GM12864 (cell line): ENCODE data around the gene CTRB2.

Source experiments
- DNase-seq: peaks from one replicate; pipeline ENCODE4 v3.0.0-alpha.2; 2011; ENCODE audit warnings: low read depth
- H3K4me3 ChIP-seq: 2 replicates; pipeline ENCODE4 v1.5.1; 2011; ENCODE audit warnings: mild to moderate bottlenecking, low read depth, low read length, control low read depth
- TF ChIP-seq, protein P1 (sequence below): IDR thresholded peaks from 2 replicates; pipeline ENCODE4 v1.5.1; 2011; ENCODE audit warnings: low read depth, mild to moderate bottlenecking, moderate library complexity, low read length, control low read depth, inconsistent platforms; ENCODE audit errors: missing control alignments

CTRB2 gene

GRCh38 chr16:75204410-75204758 lies 2.6 kb downstream of the CTRB2 start:
- TF ChIP-seq, protein P1, sequence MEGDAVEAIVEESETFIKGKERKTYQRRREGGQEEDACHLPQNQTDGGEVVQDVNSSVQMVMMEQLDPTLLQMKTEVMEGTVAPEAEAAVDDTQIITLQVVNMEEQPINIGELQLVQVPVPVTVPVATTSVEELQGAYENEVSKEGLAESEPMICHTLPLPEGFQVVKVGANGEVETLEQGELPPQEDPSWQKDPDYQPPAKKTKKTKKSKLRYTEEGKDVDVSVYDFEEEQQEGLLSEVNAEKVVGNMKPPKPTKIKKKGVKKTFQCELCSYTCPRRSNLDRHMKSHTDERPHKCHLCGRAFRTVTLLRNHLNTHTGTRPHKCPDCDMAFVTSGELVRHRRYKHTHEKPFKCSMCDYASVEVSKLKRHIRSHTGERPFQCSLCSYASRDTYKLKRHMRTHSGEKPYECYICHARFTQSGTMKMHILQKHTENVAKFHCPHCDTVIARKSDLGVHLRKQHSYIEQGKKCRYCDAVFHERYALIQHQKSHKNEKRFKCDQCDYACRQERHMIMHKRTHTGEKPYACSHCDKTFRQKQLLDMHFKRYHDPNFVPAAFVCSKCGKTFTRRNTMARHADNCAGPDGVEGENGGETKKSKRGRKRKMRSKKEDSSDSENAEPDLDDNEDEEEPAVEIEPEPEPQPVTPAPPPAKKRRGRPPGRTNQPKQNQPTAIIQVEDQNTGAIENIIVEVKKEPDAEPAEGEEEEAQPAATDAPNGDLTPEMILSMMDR, result no peak
- no peak overlapping the region for H3K4me3 ChIP-seq
- DNase-seq, result no peak

DNA sequence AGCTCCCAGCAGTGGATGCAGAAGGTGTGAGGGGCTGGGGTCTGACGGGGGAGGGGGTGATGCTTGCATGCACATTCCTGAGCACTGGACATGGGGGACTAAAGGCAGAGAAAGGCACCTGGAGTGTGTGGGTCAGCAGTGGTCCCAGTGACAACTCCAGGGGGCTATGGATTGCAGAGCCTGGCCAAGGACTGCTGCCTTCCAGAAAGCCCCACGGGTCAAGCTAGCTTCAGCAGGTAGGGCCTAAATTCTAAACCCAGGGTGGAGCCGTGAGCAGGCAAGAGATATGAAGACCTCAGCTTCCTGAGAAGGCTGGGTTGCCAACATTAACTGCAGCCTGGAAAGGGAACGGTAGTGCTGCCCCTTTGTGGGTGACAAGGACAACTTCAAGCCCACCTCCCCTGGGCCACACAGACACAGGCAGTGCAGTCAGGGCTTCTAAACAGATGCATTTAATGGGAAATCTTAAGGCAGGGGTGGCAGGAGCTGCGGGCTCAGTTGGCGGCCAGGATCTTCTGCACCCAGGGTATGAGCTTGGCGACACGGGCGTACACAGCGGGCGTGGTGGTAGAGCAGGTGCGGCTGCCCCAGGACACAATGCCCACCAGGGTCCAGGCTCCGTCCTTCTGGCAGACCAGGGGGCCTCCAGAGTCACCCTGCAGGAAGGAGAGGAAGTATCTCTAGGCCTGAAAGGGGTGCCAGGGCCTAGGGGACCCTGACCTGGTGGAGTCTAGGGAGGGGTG lies 3.1 kb downstream of the CTRB2 start:
- no peak for DNase-seq
- TF ChIP-seq, protein P1, result no peak

DNA sequence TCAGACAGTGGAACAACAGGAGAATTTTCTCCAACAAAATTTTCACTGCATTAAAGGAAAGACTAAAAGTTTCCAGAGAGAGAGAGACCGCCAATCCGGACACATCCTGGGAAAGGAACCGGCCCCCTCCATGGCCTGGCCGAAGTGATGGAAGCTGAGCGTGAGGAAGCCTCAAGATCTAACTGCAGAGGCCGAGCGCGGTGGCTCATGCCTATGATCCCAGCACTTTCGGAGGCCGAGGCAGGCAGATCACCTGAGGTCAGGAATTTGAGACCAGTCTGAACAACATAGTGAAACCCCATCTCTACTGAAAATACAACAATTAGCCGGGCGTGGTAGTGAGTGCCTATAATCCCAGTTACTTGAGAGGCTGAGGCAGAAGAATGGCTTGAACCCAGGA lies 3.9 kb downstream of the CTRB2 start:
- H3K4me3 ChIP-seq, result no peak overlapping the region
- TF ChIP-seq, protein P1, result no peak
- DNase-seq, result no peak

More for the DNA sequence above, 3.1 kb downstream of the CTRB2 start:
- no peak overlapping the region for H3K4me3 ChIP-seq

DNA sequence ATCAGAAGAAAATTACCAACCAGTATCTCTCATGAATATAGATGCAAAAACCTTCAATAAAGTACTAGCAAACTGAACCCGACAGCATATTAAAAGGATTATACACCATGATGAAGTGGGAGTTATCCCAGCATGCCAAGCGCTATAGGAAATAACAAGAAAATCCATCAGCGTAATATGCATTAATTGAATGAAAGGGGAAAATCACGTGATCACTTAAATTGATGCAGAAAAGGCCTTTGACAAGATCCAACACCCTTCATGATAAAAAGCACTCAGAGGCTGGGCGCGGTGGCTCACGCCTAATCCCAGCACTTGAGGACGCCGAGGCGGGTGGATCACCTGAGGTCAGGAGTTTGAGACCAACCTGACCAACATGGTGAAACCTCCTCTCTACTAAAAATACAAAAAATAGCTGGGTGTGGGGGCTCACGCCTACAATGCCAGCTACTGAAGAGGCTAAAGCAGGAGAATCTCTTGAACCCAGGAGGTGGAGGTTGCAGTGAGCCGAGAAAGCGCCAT lies 4.8 kb downstream of the CTRB2 start:
- no peak for DNase-seq
- TF ChIP-seq, protein P1, result no peak

GRCh38 chr16:75198135-75198600 lies 8.8 kb downstream of the CTRB2 start:
- DNase-seq, result no peak
- TF ChIP-seq, protein P1, result no peak
- no peak overlapping the region for H3K4me3 ChIP-seq

More for the DNA sequence above, 4.8 kb downstream of the CTRB2 start:
- H3K4me3 ChIP-seq, result no peak overlapping the region

DNA sequence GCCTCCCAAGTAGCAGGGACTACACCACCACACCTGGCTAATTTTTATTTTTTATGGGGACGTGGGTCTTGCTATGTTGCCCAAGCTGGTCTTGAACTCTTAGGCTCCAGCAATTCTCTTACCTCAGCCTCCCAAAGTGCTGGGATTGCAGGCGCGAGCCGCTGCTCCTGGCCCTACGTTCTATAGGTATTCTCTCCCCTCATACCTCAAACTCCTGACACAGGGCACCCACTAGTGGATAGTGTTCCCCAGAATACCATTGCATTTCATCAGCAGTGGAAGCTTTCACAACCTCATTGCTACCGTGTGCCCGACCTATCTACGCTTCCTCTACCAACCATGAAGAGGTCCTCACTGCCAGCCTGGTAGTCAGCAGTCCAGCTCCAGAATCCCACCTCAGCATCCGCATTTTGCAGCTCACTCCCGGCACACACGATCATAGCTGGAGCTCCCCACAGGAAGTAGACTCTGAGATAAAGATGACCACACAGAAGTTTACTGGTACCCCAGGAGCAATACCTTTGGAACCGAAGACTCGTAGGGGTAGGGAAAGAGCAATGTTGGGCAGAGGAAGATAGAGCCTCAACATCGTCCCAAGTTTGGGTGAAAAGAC lies 9.3 kb downstream of the CTRB2 start:
- no peak overlapping the region for H3K4me3 ChIP-seq
- TF ChIP-seq, protein P1, result no peak
- DNase-seq, result no peak
